ENCODE measurements around the gene DCLRE1B.
A peak's percentile ranks its signal among the peaks of the same experiment; 100 is the strongest.

Gene DCLRE1B

GRCh38 chr1:113904674-113905434 lies at the start of gene DCLRE1B, which contains the start of gene AP4B1:
TSS of gene DCLRE1B (plus strand) at chr1:113905326. CDS start at chr1:113905587, 261 bp downstream.
TSS of gene AP4B1 (minus strand) at chr1:113904799. CDS start at chr1:113904717, 82 bp downstream.
- DNase-seq, result peak; percentile 100

- no peak for DNase-seq
Measured at GRCh38 chr1:113855630-113856400, 49.3 kb upstream of the DCLRE1B start.

- no peak for DNase-seq
Measured at GRCh38 chr1:113856401-113856790, 48.7 kb upstream of the DCLRE1B start.

GRCh38 chr1:113857776-113858175 lies 47.4 kb upstream of the DCLRE1B start:
- no peak for DNase-seq

GRCh38 chr1:113858418-113858817 lies 46.7 kb upstream of the DCLRE1B start:
- no peak for DNase-seq

GRCh38 chr1:113858982-113859381 lies 46.1 kb upstream of the DCLRE1B start:
- DNase-seq, result no peak

- no peak for DNase-seq
Measured at GRCh38 chr1:113859478-113860175, 45.5 kb upstream of the DCLRE1B start.

GRCh38 chr1:113860891-113861290 lies 44.2 kb upstream of the DCLRE1B start:
- peak; percentile 78 for DNase-seq

- no peak for DNase-seq
Measured at GRCh38 chr1:113861641-113862040, 43.5 kb upstream of the DCLRE1B start.

- DNase-seq, result peak; percentile 59
Measured at GRCh38 chr1:113868387-113869083, 36.6 kb upstream of the DCLRE1B start.

- DNase-seq, result no peak
Measured at GRCh38 chr1:113870778-113871177, 34.3 kb upstream of the DCLRE1B start.

GRCh38 chr1:113871597-113872113 lies 33.5 kb upstream of the DCLRE1B start, which contains the start of gene PTPN22:
TSS of gene PTPN22 (minus strand) at chr1:113871712.
- peak; percentile 83 for DNase-seq

GRCh38 chr1:113872219-113872935 lies 32.7 kb upstream of the DCLRE1B start:
- no peak for DNase-seq

GRCh38 chr1:113874012-113874879 lies 30.9 kb upstream of the DCLRE1B start:
- DNase-seq, result peak; percentile 10

- DNase-seq, result no peak
Measured at GRCh38 chr1:113875714-113876113, 29.4 kb upstream of the DCLRE1B start.

GRCh38 chr1:113876176-113876575 lies 28.9 kb upstream of the DCLRE1B start:
- DNase-seq, result no peak

GRCh38 chr1:113879739-113880038 lies 25.4 kb upstream of the DCLRE1B start:
- DNase-seq, result no peak

GRCh38 chr1:113881661-113882060 lies 23.5 kb upstream of the DCLRE1B start:
- no peak for DNase-seq

GRCh38 chr1:113886417-113887401 lies 18.4 kb upstream of the DCLRE1B start:
- DNase-seq, result no peak

All from EL (cell line).